Stomach (tissue), 4 donors: ENCODE data around the gene POLA1.

Source experiments
- CTCF ChIP-seq, 7 experiments: fragments of 450-650 bp in 4 of 7; fragments of 200-600 bp in 3 of 7; sonication (generic) in 3 of 7; IDR thresholded peaks; one replicate each; pipeline ENCODE4 v1.5.1; 2016 to 2019; ENCODE audit warnings: antibody characterized with exemption in 7 of 7, control low read depth in 2 of 7, mild to moderate bottlenecking in 1 of 7
- EP300 ChIP-seq: sonication (generic); formaldehyde crosslinking; IDR thresholded peaks from one replicate; pipeline ENCODE4 v1.6.1; 2017; ENCODE audit warnings: antibody characterized with exemption
- POLR2A ChIP-seq, 4 donors: fragments of 450-650 bp; IDR thresholded peaks; one replicate each; pipeline ENCODE4 v1.6.1; 2016; ENCODE audit warnings: antibody characterized with exemption in 4 of 4, control low read depth in 2 of 4, mild to moderate bottlenecking in 1 of 4, moderate library complexity in 1 of 4

DNA sequence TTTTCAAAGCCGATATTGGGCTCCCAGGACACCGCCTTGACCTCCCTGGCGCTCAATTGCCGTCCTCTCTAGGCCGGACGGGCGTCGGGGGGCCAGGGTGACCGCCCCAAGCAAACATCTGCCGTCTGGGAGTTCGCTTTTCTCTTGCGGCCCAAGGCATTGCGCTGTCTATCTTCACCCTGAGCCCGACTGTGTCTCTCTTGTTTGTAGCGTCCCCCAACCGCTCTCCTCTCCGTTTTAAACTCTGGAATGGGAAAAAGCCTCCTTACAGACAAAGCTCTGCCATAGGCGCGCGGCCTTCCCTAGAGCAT is 322.6 kb downstream of the POLA1 start:
- no peak for TF ChIP-seq CTCF (IDR thresholded peaks at IDR 0.05)
- no peak for TF ChIP-seq POLR2A (IDR thresholded peaks at IDR 0.05)
- no peak for TF ChIP-seq EP300
